SK-N-SH (cell line): ENCODE measurements around the gene DRC3.

Source experiments
- CTCF ChIP-seq: fragments of 200-600 bp; sonication (generic); IDR thresholded peaks from 2 replicates; pipeline ENCODE4 v1.6.1; 2017; ENCODE audit warnings: antibody characterized with exemption, mild to moderate bottlenecking, moderate library complexity
- MAX ChIP-seq: IDR thresholded peaks from 2 replicates; pipeline ENCODE4 v1.4.0; 2012; ENCODE audit warnings: low read depth
- YY1 ChIP-seq: IDR thresholded peaks from 2 replicates; pipeline ENCODE4 v1.4.0; 2012; ENCODE audit warnings: low read depth, mild to moderate bottlenecking

GRCh38 chr17:17926840-17927449 lies 45.7 kb upstream of the DRC3 start:
- TF ChIP-seq CTCF (no peak), MAX (no peak), YY1 (no peak)
